ENCODE data around the gene FAM76B. TPM values are rescaled to one million over a fixed set of nuclear protein-coding genes. Genes with fewer than 3 reads are reported as not detected.

The FAM76B gene
- total and polyA plus RNA-seq, 2 of the 13 experiments (the other 11 are each of a cell fraction or from before 2014, with no cell fraction given), result 20.2 to 24.2 TPM

DNA sequence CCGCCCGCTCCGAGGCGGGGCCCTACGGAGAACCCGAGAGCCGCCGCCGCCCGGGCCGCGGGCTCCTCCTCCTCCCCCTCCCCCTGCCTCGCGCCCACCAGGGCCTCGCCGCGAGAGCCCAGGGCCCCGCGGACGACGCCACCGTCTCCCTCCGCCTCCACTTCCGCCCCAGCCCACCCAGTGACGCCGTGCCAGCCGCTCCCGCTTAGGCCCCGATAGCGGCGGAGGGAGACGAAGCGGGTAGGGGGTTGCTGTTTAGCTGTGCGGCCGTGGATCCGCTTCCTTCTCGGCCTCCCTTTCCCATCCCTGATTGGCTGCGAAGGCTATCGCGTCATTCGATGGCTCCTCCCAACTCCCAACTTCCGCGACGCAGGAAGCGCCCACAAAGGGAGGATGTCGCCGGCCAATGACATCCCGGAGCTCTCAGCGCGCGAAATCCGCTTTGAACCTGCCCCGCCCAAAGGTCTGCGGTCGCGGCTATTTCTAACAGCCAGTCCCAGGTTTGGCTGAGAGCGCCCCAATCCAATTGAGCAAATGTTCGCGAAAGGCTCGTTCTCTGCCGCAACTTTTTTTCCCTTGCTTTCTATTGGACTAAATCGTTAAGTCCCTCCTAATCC, at the start of gene FAM76B (continued):
- TF ChIP-seq, protein P1, sequence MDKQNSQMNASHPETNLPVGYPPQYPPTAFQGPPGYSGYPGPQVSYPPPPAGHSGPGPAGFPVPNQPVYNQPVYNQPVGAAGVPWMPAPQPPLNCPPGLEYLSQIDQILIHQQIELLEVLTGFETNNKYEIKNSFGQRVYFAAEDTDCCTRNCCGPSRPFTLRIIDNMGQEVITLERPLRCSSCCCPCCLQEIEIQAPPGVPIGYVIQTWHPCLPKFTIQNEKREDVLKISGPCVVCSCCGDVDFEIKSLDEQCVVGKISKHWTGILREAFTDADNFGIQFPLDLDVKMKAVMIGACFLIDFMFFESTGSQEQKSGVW (CRISPR knock-in tag; IDR thresholded peaks at IDR 0.05; ENCODE audit: borderline replicate concordance), result no peak
- TF ChIP-seq, protein P2, sequence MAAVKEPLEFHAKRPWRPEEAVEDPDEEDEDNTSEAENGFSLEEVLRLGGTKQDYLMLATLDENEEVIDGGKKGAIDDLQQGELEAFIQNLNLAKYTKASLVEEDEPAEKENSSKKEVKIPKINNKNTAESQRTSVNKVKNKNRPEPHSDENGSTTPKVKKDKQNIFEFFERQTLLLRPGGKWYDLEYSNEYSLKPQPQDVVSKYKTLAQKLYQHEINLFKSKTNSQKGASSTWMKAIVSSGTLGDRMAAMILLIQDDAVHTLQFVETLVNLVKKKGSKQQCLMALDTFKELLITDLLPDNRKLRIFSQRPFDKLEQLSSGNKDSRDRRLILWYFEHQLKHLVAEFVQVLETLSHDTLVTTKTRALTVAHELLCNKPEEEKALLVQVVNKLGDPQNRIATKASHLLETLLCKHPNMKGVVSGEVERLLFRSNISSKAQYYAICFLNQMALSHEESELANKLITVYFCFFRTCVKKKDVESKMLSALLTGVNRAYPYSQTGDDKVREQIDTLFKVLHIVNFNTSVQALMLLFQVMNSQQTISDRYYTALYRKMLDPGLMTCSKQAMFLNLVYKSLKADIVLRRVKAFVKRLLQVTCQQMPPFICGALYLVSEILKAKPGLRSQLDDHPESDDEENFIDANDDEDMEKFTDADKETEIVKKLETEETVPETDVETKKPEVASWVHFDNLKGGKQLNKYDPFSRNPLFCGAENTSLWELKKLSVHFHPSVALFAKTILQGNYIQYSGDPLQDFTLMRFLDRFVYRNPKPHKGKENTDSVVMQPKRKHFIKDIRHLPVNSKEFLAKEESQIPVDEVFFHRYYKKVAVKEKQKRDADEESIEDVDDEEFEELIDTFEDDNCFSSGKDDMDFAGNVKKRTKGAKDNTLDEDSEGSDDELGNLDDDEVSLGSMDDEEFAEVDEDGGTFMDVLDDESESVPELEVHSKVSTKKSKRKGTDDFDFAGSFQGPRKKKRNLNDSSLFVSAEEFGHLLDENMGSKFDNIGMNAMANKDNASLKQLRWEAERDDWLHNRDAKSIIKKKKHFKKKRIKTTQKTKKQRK (IDR thresholded peaks at IDR 0.05; ENCODE audit: low read length), result no peak
- TF ChIP-seq ZBTB1 (CRISPR knock-in tag; IDR thresholded peaks at IDR 0.05; ENCODE audit: borderline replicate concordance) (0 out of 2 replicates have a peak, but pooled peaks have one; percentile 26), TBP (CRISPR knock-in tag; IDR thresholded peaks at IDR 0.05) (no peak), ZNF552 (CRISPR knock-in tag; IDR thresholded peaks at IDR 0.05; ENCODE audit: borderline replicate concordance) (no peak), STAG1 (CRISPR knock-in tag; IDR thresholded peaks at IDR 0.05) (no peak), ZNF333 (CRISPR knock-in tag; IDR thresholded peaks at IDR 0.05; ENCODE audit: borderline replicate concordance) (no peak), CAMTA2 (CRISPR knock-in tag; IDR thresholded peaks at IDR 0.05; ENCODE audit: borderline replicate concordance) (no peak), ZNF768 (CRISPR knock-in tag; IDR thresholded peaks at IDR 0.05) (peak; percentile 81), ZNF143 (CRISPR knock-in tag; IDR thresholded peaks at IDR 0.05) (no peak; the same call in 1 of the 2 replicates), SALL1 (CRISPR knock-in tag; IDR thresholded peaks at IDR 0.05) (peak; percentile 93), RBM39 (IDR thresholded peaks at IDR 0.05; ENCODE audit: low read depth, low read length, poor library complexity, severe bottlenecking) (peak; percentile 81), MYNN (CRISPR knock-in tag; IDR thresholded peaks at IDR 0.05; ENCODE audit: low read depth) (no peak; the same call in 1 of the 2 replicates), ZNF549 (CRISPR knock-in tag; IDR thresholded peaks at IDR 0.05) (no peak)
- TF ChIP-seq, protein P3, sequence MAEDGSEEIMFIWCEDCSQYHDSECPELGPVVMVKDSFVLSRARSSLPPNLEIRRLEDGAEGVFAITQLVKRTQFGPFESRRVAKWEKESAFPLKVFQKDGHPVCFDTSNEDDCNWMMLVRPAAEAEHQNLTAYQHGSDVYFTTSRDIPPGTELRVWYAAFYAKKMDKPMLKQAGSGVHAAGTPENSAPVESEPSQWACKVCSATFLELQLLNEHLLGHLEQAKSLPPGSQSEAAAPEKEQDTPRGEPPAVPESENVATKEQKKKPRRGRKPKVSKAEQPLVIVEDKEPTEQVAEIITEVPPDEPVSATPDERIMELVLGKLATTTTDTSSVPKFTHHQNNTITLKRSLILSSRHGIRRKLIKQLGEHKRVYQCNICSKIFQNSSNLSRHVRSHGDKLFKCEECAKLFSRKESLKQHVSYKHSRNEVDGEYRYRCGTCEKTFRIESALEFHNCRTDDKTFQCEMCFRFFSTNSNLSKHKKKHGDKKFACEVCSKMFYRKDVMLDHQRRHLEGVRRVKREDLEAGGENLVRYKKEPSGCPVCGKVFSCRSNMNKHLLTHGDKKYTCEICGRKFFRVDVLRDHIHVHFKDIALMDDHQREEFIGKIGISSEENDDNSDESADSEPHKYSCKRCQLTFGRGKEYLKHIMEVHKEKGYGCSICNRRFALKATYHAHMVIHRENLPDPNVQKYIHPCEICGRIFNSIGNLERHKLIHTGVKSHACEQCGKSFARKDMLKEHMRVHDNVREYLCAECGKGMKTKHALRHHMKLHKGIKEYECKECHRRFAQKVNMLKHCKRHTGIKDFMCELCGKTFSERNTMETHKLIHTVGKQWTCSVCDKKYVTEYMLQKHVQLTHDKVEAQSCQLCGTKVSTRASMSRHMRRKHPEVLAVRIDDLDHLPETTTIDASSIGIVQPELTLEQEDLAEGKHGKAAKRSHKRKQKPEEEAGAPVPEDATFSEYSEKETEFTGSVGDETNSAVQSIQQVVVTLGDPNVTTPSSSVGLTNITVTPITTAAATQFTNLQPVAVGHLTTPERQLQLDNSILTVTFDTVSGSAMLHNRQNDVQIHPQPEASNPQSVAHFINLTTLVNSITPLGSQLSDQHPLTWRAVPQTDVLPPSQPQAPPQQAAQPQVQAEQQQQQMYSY (CRISPR knock-in tag; IDR thresholded peaks at IDR 0.05), result no peak
- TF ChIP-seq, protein P4, sequence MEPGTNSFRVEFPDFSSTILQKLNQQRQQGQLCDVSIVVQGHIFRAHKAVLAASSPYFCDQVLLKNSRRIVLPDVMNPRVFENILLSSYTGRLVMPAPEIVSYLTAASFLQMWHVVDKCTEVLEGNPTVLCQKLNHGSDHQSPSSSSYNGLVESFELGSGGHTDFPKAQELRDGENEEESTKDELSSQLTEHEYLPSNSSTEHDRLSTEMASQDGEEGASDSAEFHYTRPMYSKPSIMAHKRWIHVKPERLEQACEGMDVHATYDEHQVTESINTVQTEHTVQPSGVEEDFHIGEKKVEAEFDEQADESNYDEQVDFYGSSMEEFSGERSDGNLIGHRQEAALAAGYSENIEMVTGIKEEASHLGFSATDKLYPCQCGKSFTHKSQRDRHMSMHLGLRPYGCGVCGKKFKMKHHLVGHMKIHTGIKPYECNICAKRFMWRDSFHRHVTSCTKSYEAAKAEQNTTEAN (CRISPR knock-in tag; conservative IDR thresholded peaks at IDR 0.05), result no peak
- TF ChIP-seq, protein P5, sequence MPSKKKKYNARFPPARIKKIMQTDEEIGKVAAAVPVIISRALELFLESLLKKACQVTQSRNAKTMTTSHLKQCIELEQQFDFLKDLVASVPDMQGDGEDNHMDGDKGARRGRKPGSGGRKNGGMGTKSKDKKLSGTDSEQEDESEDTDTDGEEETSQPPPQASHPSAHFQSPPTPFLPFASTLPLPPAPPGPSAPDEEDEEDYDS (CRISPR knock-in tag; IDR thresholded peaks at IDR 0.05), result peak; percentile 63
- TF ChIP-seq, protein P6, sequence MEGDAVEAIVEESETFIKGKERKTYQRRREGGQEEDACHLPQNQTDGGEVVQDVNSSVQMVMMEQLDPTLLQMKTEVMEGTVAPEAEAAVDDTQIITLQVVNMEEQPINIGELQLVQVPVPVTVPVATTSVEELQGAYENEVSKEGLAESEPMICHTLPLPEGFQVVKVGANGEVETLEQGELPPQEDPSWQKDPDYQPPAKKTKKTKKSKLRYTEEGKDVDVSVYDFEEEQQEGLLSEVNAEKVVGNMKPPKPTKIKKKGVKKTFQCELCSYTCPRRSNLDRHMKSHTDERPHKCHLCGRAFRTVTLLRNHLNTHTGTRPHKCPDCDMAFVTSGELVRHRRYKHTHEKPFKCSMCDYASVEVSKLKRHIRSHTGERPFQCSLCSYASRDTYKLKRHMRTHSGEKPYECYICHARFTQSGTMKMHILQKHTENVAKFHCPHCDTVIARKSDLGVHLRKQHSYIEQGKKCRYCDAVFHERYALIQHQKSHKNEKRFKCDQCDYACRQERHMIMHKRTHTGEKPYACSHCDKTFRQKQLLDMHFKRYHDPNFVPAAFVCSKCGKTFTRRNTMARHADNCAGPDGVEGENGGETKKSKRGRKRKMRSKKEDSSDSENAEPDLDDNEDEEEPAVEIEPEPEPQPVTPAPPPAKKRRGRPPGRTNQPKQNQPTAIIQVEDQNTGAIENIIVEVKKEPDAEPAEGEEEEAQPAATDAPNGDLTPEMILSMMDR (CRISPR knock-in tag; IDR thresholded peaks at IDR 0.05), result no peak; the same call in 1 of the 2 replicates
